Activated CD4-positive, alpha-beta T cell treated with anti-CD3 and anti-CD28 coated beads, Interleukin-2, amount 50 U/mL, for 24 hours (primary cell): ENCODE measurements around the gene HEBP1.

Experiments used
- DNase-seq, 2 donors: peaks; one replicate each; pipeline ENCODE4 v3.0.0-alpha.2; 2020; ENCODE audit warnings: low read depth in 1 of 2, low spot score in 1 of 2

Gene HEBP1

DNA sequence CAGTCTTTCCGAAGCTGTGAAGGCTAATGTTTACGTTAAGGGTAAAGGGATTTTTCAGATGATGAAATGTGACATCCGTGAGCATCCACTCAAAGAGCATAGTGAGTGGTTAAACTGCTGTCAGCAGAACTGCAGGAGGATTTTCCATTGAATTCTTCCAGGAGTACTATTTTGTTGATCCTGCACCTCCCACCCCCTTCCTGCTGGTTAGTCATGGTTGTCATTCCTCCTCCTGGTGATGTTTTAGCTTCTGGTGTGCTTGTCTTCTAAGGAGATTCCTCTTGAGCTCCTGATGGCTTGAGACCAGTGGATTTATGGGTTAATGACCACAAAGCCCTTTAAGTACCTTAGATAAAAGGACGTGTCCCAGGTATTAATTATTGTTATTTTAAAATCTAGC lies 45.7 kb downstream of the HEBP1 start:
- DNase-seq = no peak

DNA sequence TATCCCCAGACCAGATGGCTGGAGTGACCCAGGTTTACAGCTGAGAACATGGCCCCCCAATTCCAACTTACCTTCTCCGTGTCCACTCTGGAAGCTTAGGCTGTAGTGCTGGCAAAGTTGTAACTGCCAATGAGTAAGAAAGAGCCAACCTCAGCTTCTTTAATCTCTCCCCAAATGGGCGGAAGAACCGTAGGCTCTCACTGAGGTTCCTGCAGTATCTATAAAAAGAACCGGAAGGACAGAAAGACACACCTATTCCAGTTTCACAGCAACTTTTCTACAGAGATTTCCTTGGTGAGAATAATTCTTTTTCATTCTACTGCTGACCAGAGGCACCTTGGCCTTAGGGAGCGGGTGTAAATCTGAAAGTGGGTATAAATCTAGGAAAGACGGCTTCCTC lies 48.0 kb downstream of the HEBP1 start, which contains the start of gene GPRC5D:
GPRC5D (minus strand) TSS at position 135 of the 400 bp plus-strand sequence. CDS start 1,786 bp downstream, outside the sequence.
- DNase-seq = no peak

DNA sequence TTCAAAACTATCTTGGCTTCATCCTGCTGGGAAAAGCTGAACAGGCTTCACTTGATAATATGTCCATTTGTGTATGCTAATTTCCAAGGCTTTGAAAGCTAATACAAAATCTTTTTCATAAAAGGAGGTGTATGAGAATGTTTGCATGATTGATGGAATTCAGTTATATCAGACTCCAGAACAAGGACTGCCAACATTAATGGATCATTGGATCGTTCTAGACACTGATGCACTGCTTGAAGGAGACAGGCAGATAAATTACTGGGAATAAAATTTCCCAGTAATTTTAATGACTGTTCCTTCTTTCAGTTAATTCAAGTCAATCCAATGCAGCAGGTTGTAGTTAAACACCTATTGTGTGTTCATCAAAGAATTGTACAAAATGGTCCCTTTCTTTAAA lies 48.6 kb downstream of the HEBP1 start:
- DNase-seq = no peak

DNA sequence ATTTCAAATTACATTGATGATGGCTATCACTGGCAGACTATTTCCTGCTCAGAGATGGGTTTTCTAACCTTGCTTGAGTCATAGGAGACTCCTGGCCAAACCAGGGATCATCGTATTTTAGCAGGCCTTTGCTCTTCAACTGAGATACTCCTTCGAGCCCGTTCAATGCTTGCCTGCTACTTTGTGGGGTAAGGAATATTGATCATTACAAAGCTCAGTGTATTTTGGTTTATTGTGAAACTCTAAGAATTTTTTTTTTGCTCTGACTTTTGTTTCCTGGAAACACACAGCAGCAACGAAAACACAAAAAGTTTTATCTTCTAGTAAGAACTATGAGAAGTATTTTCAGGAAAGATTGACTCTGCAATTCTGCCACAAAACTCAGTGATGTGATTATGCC lies 52.2 kb downstream of the HEBP1 start:
- no peak for DNase-seq

DNA sequence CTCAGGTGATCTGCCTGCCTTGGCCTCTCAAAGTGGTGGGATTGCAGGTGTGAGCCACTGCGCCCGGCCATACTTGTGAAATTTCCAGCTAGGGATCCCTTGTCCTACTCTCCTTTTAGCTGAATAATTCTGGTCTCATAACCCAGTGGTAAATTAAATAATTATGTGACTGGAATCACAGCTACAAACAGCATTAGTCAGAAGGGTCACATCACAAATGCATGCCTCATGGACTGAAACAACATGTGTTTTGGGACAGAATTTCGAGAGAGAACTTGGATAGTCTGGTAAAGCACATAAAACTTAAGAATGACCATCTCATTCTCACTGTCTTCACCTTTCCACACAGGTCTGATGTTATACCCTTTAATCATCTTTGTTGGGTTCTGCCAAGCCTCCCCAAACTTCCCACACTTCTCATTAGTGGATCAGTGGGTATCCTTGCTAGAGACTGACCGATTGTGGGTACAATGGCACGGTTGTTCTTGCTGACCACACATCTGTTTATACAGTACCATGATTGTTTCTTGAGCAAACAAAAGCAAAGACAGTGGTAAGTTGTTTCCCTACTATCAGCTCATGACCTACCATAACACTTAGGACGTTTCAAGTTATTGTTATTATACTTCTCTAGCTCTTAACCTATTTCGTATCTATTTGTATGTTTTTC lies 53.2 kb downstream of the HEBP1 start:
- DNase-seq = no peak

DNA sequence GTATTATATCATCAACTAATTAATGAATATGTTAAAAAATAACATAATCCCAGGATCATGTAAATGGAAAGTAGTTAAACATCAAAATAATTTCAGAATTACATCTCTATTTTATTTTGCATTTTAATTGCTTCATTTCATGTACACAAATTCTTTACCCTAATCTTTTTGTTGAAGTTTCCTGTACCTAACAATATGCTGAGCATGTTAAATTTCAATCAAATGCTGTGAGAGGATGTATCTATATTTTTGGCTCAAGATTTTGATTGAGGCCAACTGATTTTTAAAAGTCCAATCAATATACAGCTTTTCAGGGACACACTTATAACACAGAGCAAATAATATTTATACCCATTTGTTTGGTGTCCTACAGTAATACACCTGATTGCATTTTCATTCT lies 54.5 kb downstream of the HEBP1 start:
- DNase-seq = no peak

DNA sequence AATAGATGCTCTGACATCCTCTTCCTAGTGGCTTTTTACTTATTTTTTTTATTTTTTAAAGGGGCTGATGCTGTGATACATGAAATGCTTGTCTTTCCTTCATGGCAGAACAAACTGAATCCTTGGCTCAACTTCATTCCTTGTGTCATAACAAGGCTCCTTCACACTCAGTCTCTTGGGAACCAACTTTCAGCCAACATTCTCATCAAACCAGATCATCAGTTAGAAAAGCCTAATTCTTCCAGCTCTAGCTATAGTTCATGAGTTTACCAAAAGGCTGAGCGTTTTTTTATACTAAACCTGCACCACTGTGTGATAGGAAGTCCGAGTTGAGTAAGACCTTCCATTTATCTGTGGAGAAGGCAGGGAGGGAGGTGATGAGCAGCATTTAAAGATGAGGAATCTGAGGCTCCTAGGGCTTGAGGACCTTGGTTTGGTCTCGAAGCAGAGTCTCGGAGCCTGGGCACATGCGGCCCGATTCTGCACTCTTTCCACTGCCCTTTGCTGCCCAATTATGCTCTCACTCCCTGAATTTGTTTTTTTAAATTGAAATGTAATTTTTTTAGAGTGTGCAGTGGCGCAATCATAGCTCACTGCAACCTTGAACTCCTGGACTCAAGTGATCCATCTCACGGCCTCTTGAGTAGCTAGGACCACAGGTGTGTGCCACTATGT lies 56.3 kb downstream of the HEBP1 start:
- no peak for DNase-seq

DNA sequence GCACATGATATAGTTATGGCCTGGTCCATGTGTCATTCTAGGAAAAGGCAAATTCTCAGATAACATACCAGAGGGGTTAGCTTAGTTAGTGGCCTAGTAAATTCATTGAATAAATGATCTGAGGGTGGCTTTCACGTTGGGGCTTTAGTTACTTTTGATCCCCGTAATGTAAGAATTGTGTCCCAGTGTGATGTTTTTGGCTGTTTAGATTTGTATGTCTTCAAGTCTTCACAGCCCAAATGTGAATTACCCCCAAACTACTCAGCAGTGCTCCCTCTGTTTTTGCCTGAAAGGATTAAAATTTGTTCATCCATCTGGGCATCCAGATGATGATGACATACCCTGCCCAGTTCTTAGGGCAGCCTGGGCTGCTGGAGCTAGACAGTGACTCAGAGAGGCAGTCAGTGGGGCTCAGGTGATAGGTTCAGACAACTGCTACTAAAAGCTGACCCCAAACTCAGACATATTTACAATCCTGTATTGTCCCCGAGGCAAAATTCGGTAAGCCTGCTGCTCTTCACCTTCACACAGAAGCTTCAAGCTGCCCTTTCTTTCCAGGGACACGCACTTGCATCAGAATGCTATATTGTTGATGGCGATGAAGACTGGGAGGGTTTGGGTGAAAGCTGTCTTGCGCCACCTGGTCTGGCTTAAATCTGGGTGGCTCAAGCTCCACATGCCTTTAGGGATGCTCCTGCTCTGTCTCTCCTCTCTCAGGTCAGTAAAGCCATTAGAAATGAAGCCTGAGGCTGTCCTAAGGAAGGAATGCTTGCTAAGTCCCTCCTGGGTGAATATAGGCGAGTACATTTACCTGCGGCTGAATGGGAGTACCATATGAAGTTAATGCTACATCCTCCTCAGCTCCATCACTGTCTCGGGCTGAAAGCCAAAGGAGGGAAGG lies 58.4 kb downstream of the HEBP1 start:
- no peak for DNase-seq

DNA sequence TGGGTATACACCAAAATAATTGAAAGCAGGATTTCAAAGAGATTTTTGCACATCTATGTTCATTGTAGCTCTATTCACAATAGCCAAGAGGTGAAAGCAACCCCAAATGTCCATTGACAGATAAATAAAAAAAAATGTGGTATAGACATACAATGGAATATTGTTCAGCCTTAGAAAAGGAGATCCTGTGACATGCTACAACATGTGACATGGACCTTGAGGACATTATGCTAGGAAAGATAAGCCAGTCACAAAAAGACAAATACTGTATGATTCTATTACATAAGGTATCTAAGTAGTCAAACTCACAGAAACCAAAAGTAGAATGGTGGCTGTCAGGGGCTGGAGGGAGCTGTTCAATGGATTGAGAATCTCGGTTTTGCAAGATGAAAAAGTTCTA lies 60.2 kb downstream of the HEBP1 start:
- DNase-seq = no peak

DNA sequence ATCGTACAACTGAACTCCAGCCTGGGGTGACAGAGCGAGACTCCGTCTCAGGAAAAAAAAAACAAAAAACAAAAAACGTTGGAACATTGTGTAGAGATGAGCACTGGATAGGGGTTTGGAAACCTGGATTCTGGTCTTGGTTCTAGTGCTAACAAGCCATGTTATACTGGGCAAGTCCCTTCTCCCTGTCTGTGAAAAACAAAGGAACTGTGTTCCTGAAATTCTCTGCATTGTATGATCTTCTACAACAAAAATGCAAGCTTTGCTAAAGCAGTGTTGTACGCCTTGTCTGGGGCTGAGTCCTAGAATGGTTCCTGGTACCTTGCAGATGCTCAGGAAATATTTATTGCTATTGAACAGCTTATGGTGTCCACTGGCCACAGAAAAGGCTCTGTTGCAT lies 61.5 kb downstream of the HEBP1 start:
- no peak for DNase-seq

DNA sequence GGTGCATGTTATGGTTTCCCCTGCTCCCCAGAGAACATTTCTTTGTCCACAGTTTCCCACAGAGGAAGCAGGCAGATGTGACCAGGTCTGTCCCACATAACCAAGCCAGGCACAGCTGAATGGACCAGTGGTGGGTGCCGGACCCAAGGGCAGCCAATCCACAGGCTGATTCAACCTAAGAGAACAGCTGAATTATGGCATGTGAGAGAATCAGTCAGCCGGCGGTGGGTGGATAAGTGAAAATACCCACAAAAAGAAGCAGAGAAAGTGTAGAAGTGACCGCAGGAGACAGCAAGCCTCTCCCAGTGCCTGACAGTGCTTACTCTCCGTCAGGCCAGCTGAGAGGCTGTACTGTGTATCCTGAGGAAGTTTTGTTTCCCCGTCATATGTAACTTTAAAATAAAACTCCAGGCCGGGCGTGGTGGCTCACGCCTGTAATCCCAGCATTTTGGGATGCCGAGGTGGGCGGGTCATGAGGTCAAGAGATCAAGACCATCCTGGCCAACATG lies 63.0 kb downstream of the HEBP1 start:
- no peak for DNase-seq

DNA sequence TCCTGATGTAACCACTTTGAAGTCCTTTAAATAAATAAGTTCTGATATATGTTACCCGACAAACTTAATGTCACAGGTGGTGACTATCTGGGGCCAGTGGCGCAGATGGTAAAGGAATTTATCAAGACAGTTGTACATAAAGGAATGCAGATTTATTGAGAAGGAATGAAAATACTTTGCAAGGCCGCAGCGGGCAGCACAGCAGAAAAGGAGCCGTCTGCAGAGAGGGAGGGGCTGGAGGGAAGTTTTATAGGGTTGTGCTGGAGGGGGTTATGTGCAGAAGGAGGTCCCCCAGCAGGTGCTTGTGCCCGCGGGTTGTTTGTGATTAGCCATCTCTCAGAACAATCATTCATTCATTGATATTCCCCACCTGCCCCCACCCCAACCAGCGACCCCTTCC lies 65.5 kb downstream of the HEBP1 start:
- DNase-seq = no peak

DNA sequence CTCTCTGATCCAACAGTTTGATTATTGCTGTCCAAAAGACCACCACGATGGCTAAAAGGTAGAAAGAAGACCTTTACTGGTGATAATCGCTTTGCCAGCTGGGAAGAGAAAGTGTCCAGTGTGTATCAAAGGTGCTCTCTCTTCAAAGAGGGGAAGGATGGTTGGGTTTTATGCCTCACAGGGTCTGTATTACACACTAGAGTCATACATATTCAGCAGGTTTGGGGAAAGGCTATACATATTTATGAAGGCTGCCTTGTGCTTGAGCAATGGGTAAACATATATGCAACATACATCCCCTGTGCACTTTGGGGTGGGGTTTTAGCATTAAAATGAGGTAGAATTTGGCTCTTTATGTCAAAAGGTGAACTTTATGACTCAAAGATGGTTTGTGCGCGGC lies 66.3 kb downstream of the HEBP1 start:
- DNase-seq = no peak

DNA sequence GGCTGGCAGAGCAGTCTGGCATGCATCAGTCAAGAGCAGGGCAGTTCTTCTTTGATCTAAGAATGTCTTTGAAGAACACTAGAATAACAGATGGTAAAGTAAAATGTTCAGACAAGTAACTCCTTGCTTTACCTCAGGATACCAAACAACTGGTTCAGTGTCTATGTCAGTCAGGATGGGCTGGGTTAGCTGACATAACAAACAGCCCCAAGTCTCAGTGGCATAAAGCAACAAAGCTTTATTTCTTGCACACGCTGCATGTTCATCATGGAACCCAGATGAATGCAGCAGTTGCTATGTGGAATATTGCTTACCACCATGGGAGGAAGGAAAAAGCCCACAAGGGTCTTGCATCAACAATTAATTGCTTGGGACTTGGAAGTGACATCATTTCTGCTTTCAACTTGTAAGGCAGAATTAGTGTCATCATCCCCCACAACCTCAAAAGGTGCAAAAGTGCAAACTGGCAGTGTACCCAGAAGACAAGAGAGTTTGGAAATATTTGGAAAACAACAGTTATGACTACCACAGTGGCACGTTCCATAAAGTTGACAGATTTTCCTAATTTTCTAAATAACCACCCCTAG lies 69.3 kb downstream of the HEBP1 start:
- DNase-seq = no peak

DNA sequence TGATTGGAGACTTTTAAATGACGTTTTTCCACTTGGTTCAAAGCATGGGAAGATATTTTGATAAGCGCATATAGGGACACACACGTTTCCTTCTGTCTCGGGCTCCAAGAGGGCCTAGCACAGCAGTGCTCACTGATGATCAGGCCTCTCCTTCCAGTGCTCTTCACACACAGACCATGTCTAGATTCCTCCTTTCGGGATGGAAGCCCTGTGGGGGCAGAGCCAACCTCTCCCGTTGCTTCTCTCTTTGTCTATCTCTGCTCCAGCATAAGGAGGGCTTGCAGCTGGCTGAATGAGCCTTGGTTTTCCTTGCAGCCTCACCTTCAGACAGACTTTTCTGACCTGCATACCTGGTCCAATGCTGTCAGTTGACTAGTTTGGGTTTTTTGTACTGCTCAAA lies 70.4 kb downstream of the HEBP1 start:
- DNase-seq = no peak

DNA sequence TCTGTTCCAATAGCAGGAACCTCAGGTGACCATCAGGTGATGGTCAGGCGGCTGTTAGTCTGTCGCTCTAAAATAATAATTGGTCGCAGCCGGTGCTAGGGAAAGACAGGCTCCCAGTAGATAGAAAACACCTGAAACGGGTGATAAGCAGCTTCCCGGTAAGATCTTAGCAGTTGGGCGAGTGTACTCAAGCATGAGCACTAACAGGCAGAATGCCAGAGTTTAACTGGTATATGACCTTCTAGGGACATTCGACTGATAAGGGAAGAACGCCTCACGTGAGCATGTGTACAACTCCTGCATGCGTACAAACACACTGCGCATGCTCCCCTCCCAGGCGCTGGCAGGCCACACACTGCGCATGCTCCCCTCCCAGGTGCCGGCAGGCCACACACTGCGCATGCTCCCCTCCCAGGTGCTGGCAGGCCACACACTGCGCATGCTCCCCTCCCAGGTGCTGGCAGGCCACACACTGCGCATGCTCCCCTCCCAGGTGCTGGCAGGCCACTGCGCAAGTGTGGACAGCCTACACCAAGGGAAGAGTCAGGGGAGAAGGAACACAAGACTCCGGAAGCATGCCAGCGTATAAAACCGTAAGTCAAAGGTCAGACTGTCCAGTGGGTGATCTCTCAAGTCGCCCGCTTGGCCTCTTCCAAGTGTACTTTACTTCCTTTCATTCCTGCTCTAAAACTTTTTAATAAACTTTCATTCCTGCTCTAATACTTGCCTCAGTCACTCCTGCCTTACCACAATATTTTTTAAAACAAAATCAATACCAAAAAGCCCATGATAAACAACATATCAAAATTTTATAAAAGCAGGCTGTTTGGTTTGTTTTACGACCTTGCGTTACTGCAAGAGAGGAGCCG lies 72.6 kb downstream of the HEBP1 start:
- DNase-seq = peak in 1 of 2 donors; percentile 6

DNA sequence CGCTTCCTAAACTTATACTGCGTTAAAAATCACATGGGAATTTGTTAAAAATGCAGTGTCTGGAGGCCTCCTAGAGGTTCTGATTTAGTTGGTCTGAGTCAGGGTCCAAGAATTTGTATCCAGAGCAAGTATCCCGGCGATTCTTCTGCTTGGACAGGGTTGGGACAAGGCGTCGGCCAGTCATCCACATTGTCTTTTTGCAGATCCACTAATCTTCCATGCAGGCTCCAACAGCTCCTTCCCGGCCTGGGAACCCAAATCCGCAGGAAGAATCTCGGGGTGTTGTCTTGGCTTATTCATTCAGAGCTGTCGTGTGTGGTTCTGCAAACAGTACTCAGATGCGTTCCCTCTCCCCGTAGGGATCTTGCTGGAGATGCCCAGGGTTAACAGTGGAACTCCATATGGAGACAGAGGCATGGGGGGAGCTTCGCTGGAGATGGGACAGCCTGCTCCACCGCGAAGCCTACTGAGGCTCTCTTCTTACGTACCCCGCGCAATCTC lies 73.4 kb downstream of the HEBP1 start:
- no peak for DNase-seq

DNA sequence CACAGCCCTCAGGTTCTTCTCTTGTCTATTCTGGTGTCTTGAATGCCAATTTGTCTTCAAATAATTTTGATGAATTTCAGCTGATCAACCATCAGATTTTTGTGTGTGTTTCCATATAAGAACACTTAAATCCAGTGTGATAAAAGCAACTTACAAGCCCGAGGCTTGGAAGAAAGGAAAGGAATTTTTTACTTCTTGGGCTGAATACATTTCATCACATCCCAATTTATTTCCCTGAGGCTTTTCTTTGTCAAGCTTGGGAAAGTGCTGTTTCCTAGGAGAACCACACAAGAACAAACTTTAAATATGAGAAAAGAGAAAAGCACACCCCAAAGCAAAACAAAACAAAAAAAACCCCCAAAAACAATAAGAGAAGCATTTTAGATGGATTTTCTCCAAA lies 74.7 kb downstream of the HEBP1 start:
- no peak for DNase-seq
